Panc1 (cell line): ENCODE results near the gene FGD2. TPM values are rescaled to one million over a fixed set of nuclear protein-coding genes. Genes with fewer than 3 reads are reported as not detected.

Source experiments
- ATAC-seq: fragments of 200-7000 bp; cut with Tn5 transposase; 2 replicates; pipeline ENCODE4 v1.9.1; 2020; ENCODE audit warnings: mild to moderate bottlenecking, moderate library complexity
- BruUV-seq: library from RNA; stranded (reverse); fragments of 400-500 nt; replicated peaks from 2 replicates; lab custom pipeline; 2021; lab: Mats Ljungman, UMichigan
- CTCF ChIA-PET: fragments of 300-600 bp; sonication (Branson Sonifier 250); formaldehyde crosslinking; loops from one replicate; lab custom pipeline; 2022; ENCODE audit warnings: antibody characterized with exemption; lab: Charles Lee
- POLR2A ChIA-PET: fragments of 300-600 bp; sonication (Branson Sonifier 250); formaldehyde crosslinking; loops from one replicate; lab custom pipeline; 2022; ENCODE audit warnings: antibody characterized with exemption; lab: Charles Lee
- DNase-seq: peaks from one replicate; pipeline ENCODE4 v3.0.0-alpha.2; 2010; ENCODE audit warnings: low read depth, low spot score
- H3K27ac ChIP-seq: 2 replicates; pipeline ENCODE4 v1.5.1; 2011; ENCODE audit warnings: mild to moderate bottlenecking, low read length, inconsistent platforms
- H3K27me3 ChIP-seq: fragments of 200-500 bp; sonication (Bioruptor generic); 2 replicates; pipeline ENCODE4 v1.6.0; 2014; ENCODE audit warnings: low read length, inconsistent platforms; ENCODE audit not compliant: control insufficient read depth, insufficient read depth
- H3K36me3 ChIP-seq: fragments of 200-500 bp; sonication (Bioruptor generic); 2 replicates; pipeline ENCODE4 v1.5.1; 2014; ENCODE audit warnings: inconsistent platforms, mild to moderate bottlenecking, low read length, moderate library complexity; ENCODE audit not compliant: control insufficient read depth, insufficient read depth
- H3K4me1 ChIP-seq: 2 replicates; pipeline ENCODE4 v1.5.1; 2011; ENCODE audit warnings: inconsistent platforms, mild to moderate bottlenecking, low read length, moderate library complexity; ENCODE audit not compliant: control insufficient read depth, insufficient read depth
- H3K4me3 ChIP-seq, 2 experiments: 2 replicates each; pipeline ENCODE4 v1.5.1; 2011 to 2012; ENCODE audit warnings: low read depth in 2 of 2, low read length in 2 of 2, mild to moderate bottlenecking in 2 of 2, inconsistent platforms in 1 of 2, moderate library complexity in 1 of 2
- H3K9me3 ChIP-seq: fragments of 200-500 bp; sonication (Bioruptor generic); 2 replicates; pipeline ENCODE4 v1.5.1; 2014; ENCODE audit warnings: low read depth, mild to moderate bottlenecking, inconsistent platforms, low read length, moderate library complexity; ENCODE audit not compliant: control insufficient read depth, insufficient read depth
- CTCF ChIP-seq: fragments of 450-650 bp; IDR thresholded peaks from 2 replicates; pipeline ENCODE4 v1.5.1; 2017; ENCODE audit warnings: mild to moderate bottlenecking
- POLR2AphosphoS5 ChIP-seq: IDR thresholded peaks from 2 replicates; pipeline ENCODE4 v1.6.1; 2012; ENCODE audit warnings: mild to moderate bottlenecking, low read depth, low read length, moderate library complexity
- REST ChIP-seq, 2 experiments: IDR thresholded peaks; 2 replicates each; pipeline ENCODE4 v1.6.1; 2011 to 2012; ENCODE audit warnings: low read depth in 2 of 2, control low read depth in 1 of 2, low read length in 1 of 2, mild to moderate bottlenecking in 1 of 2, moderate library complexity in 1 of 2; ENCODE audit not compliant: insufficient read depth in 1 of 2
- SIN3A ChIP-seq: IDR thresholded peaks from 2 replicates; pipeline ENCODE4 v1.6.1; 2012; ENCODE audit warnings: low read depth, mild to moderate bottlenecking, low read length, moderate library complexity, borderline replicate concordance; ENCODE audit not compliant: insufficient read depth
- TCF7L2 ChIP-seq: IDR thresholded peaks from 2 replicates; pipeline ENCODE4 v1.6.1; 2011; ENCODE audit warnings: mild to moderate bottlenecking, low read depth, low read length, inconsistent platforms
- in situ Hi-C: cut with HindIII; loops from 2 replicates; pipeline ENCODE4 v1.10.0; 2016; ENCODE audit warnings: low sequenced_read_pairs, low pct_unique_long_range_greater_than_20kb
- intact Hi-C: fragments of 100-400 bp; cut with micrococcal nuclease; formaldehyde crosslinking; loops from one replicate; pipeline ENCODE4 v1.10.0; 2022; ENCODE audit not compliant: unreplicated experiment
- total RNA-seq: library from RNA; stranded (reverse); gene quantifications from one replicate; pipeline ENCODE4 v1.2.1, GENCODE V29; 2021; ENCODE audit not compliant: unreplicated experiment

FGD2 gene
- total RNA-seq, 1 experiment from 2014 or later: 0.10 TPM

GRCh38 chr6:37033819-37034795 lies 28.7 kb downstream of the FGD2 start:
- intact Hi-C loops (no loop called here), in situ Hi-C loops (no loop called here)
- H3K4me3 ChIP-seq: no peak overlapping the region
- POLR2A ChIA-PET: interaction anchor here (0.6 to 0.7 kb wide), 2 partner anchors 15 to 68 kb away, joined by 4 to 9 read pairs; no protein-coding TSS in a partner anchor
- no peaks in the 10 kb centered on the region for H3K36me3 ChIP-seq
- no peaks in the 10 kb centered on the region for H3K27me3 ChIP-seq
- no TSS peak for BruUV-seq
- ATAC-seq (no peak), DNase-seq (no peak)
- TF ChIP-seq CTCF (no peak), SIN3A (no peak), TCF7L2 (no peak), POLR2AphosphoS5 (no peak)
- no peaks in the 10 kb centered on the region for H3K9me3 ChIP-seq
- CTCF ChIA-PET: no interaction called here
- H3K27ac ChIP-seq: no peak overlapping the region
- H3K4me1 ChIP-seq: no peaks in the 10 kb centered on the region

- CTCF ChIA-PET: interaction anchor here (0.7 kb wide), 1 partner anchor 154 kb away, joined by 4 read pairs; no protein-coding TSS in a partner anchor
- intact Hi-C loops (no loop called here), in situ Hi-C loops (no loop called here)
- Histone ChIP-seq H3K27me3 (no peaks in the 10 kb centered on the region), H3K4me1 (no peaks in the 10 kb centered on the region), H3K27ac (no peak overlapping the region), H3K36me3 (no peaks in the 10 kb centered on the region), H3K4me3 (no peak overlapping the region), H3K9me3 (no peaks in the 10 kb centered on the region)
- TF ChIP-seq REST (IDR thresholded peaks at IDR 0.05; ENCODE audit: insufficient read depth in 1 of 2, low read depth in 2 of 2, low read length in 1 of 2) (no peak), POLR2AphosphoS5 (no peak), SIN3A (no peak), CTCF (no peak), TCF7L2 (no peak)
- DNase-seq (no peak), ATAC-seq (no peak)
- POLR2A ChIA-PET: no interaction called here
- no TSS peak for BruUV-seq
Observed at GRCh38 chr6:37036146-37036545, 30.7 kb downstream of the FGD2 start.
